Sigmoid colon (tissue), 7 donors: ENCODE data around the gene ASAP3. TPM values are rescaled to one million over a fixed set of nuclear protein-coding genes. Genes with fewer than 3 reads are reported as not detected.

Source experiments
- DNase-seq: peaks from one replicate; pipeline ENCODE4 v3.0.0-alpha.2; 2019
- H3K27ac ChIP-seq, 4 donors: fragments of 200-600 bp; sonication (generic); one replicate each; pipeline ENCODE4 v1.5.1; 2016 to 2019; ENCODE audit warnings: mild to moderate bottlenecking in 1 of 4
- H3K27me3 ChIP-seq, 3 donors: fragments of 200-600 bp; sonication (generic); one replicate each; pipeline ENCODE4 v1.5.1; 2019; ENCODE audit warnings: mild to moderate bottlenecking in 1 of 3
- H3K36me3 ChIP-seq, 4 donors: fragments of 200-600 bp; sonication (generic); one replicate each; pipeline ENCODE4 v1.5.1; 2016 to 2019
- H3K4me1 ChIP-seq, 4 donors: fragments of 200-600 bp; sonication (generic); one replicate each; pipeline ENCODE4 v1.5.1; 2017 to 2019
- H3K4me3 ChIP-seq, 4 donors: fragments of 200-600 bp; sonication (generic); one replicate each; pipeline ENCODE4 v1.5.1; 2017 to 2019; ENCODE audit warnings: mild to moderate bottlenecking in 2 of 4, moderate library complexity in 1 of 4
- H3K9me3 ChIP-seq, 4 donors: fragments of 200-600 bp in 3 of 4; sonication (generic) in 3 of 4; one replicate each; pipeline versions ENCODE4 v1.5.1 to v1.6.1; 2013 to 2019
- CTCF ChIP-seq, 4 experiments: fragments of 450-650 bp in 3 of 4; fragments of 200-600 bp in 1 of 4; IDR thresholded peaks; one replicate each; pipeline ENCODE4 v1.5.1; 2016 to 2019; ENCODE audit warnings: antibody characterized with exemption in 4 of 4, mild to moderate bottlenecking in 3 of 4, moderate library complexity in 2 of 4
- EP300 ChIP-seq, 4 donors: sonication (generic); formaldehyde crosslinking; IDR thresholded peaks; one replicate each; pipeline ENCODE4 v1.6.1; 2017; ENCODE audit warnings: antibody characterized with exemption in 4 of 4
- POLR2A ChIP-seq, 2 donors: fragments of 450-650 bp; IDR thresholded peaks; one replicate each; pipeline ENCODE4 v1.6.1; 2016; ENCODE audit warnings: antibody characterized with exemption in 2 of 2, mild to moderate bottlenecking in 2 of 2, moderate library complexity in 2 of 2
- POLR2AphosphoS5 ChIP-seq, 4 donors: sonication (generic); formaldehyde crosslinking; IDR thresholded peaks; one replicate each; pipeline ENCODE4 v1.6.1; 2017; ENCODE audit warnings: antibody characterized with exemption in 4 of 4
- WGBS, 2 donors: extraction: QIAGEN DNeasy Blood & Tissue Kit; methylation state at CpG; one replicate each; pipeline ENCODE4 v1.1.7; 2013; 5-methylcytosine and 5-hydroxymethylcytosine counted together
- intact Hi-C: fragments of 100-400 bp; cut with DNase I; formaldehyde crosslinking; loops from one replicate; pipeline ENCODE4 v1.15.1; 2023
- polyA plus RNA-seq, 3 donors: library from polyadenylated mRNA; stranded (reverse); fragments of 200-250 nt; gene quantifications; one replicate each; pipeline ENCODE4 v1.2.3, GENCODE V29; 2013
- total RNA-seq, 4 donors: library from RNA; depleted of rRNA; stranded (reverse); fragments of >200 nt; gene quantifications; one replicate each; pipeline ENCODE4 v1.1.0, GENCODE V29; 2016
- donor health status: healthy with polysubstance abuse.
- donor health status: Bipolar disorder and iron deficiency.
- donor health status: healthy.

Gene ASAP3
- total and polyA plus RNA-seq, 7 donors: 20.6 to 51.0 (median 22.5) TPM

- H3K36me3 ChIP-seq: peaks cover 0 to 47% (median 9%) of the 10 kb centered on the region in 4 donors
- DNase-seq: no peak
- no peaks in the 10 kb centered on the region for H3K27me3 ChIP-seq
- WGBS, 2 donors: 86 to 87% methylated on average over 4 of the region's 4 CpGs
- H3K27ac ChIP-seq: no peak overlapping the region
- H3K4me3 ChIP-seq: no peak overlapping the region
- H3K4me1 ChIP-seq: peaks cover 0 to 17% (median 14%) of the 10 kb centered on the region in 4 donors
- no peaks in the 10 kb centered on the region for H3K9me3 ChIP-seq
- intact Hi-C loops: no loop called here
- TF ChIP-seq POLR2AphosphoS5 (IDR thresholded peaks at IDR 0.05) (no peak), CTCF (IDR thresholded peaks at IDR 0.05) (no peak), EP300 (IDR thresholded peaks at IDR 0.05) (no peak), POLR2A (IDR thresholded peaks at IDR 0.05) (no peak)
Observed at GRCh38 chr1:23450894-23451293, 33.1 kb downstream of the ASAP3 start.

- H3K36me3 ChIP-seq: peaks cover 0 to 42% (median 8%) of the 10 kb centered on the region in 4 donors
- no peaks in the 10 kb centered on the region for H3K27me3 ChIP-seq
- TF ChIP-seq POLR2AphosphoS5 (IDR thresholded peaks at IDR 0.05) (no peak), CTCF (IDR thresholded peaks at IDR 0.05) (no peak), POLR2A (IDR thresholded peaks at IDR 0.05) (no peak), EP300 (IDR thresholded peaks at IDR 0.05) (no peak)
- H3K4me3 ChIP-seq: no peak overlapping the region
- WGBS, 2 donors: 34 to 74% methylated on average over 4 of the region's 4 CpGs
- intact Hi-C loops: no loop called here
- H3K9me3 ChIP-seq: no peaks in the 10 kb centered on the region
- peak overlapping the region in 1 of 4 donors; percentile 40 for H3K27ac ChIP-seq
- peaks cover 0 to 17% (median 14%) of the 10 kb centered on the region in 4 donors for H3K4me1 ChIP-seq
- DNase-seq: peak; percentile 89
Observed at GRCh38 chr1:23449958-23450357, 34.0 kb downstream of the ASAP3 start.

- peak overlapping the region in 1 of 4 donors; percentile 40 for H3K27ac ChIP-seq
- WGBS, 2 donors: 83 to 91% methylated on average over 6 of the region's 6 CpGs
- peaks cover 0 to 17% (median 14%) of the 10 kb centered on the region in 4 donors for H3K4me1 ChIP-seq
- no peak for DNase-seq
- TF ChIP-seq CTCF (IDR thresholded peaks at IDR 0.05) (no peak), EP300 (IDR thresholded peaks at IDR 0.05) (no peak), POLR2A (IDR thresholded peaks at IDR 0.05) (no peak), POLR2AphosphoS5 (IDR thresholded peaks at IDR 0.05) (no peak)
- H3K27me3 ChIP-seq: no peaks in the 10 kb centered on the region
- no peaks in the 10 kb centered on the region for H3K9me3 ChIP-seq
- intact Hi-C loops: no loop called here
- H3K36me3 ChIP-seq: peaks cover 0 to 35% (median 4%) of the 10 kb centered on the region in 4 donors
- no peak overlapping the region for H3K4me3 ChIP-seq
Observed at GRCh38 chr1:23449306-23449705, 34.7 kb downstream of the ASAP3 start.

GRCh38 chr1:23448846-23449245, 35.1 kb downstream of the ASAP3 start:
- Histone ChIP-seq H3K4me1 (peaks cover 0 to 17% (median 14%) of the 10 kb centered on the region in 4 donors), H3K36me3 (peaks cover 0 to 35% (median 4%) of the 10 kb centered on the region in 4 donors), H3K27ac (no peak overlapping the region), H3K27me3 (no peaks in the 10 kb centered on the region), H3K4me3 (no peak overlapping the region), H3K9me3 (no peaks in the 10 kb centered on the region)
- intact Hi-C loops: no loop called here
- TF ChIP-seq POLR2AphosphoS5 (IDR thresholded peaks at IDR 0.05) (no peak), POLR2A (IDR thresholded peaks at IDR 0.05) (no peak), CTCF (IDR thresholded peaks at IDR 0.05) (no peak), EP300 (IDR thresholded peaks at IDR 0.05) (no peak)
- 63 to 89% methylated on average over 1 of the region's 1 CpG for WGBS, 2 donors
- DNase-seq: no peak
